GM23338 (cell line): Measurements from ENCODE around the gene NR1I2. TPM values are rescaled to one million over a fixed set of nuclear protein-coding genes. Genes with fewer than 3 reads are reported as not detected.

Experiments
- ATAC-seq: fragments of 200-7000 bp; cut with Tn5 transposase; 3 replicates; pipeline ENCODE4 v1.9.1; 2020
- DNase-seq: peaks from one replicate; pipeline ENCODE4 v3.0.0-alpha.2; 2015; ENCODE audit warnings: low spot score
- H2AFZ ChIP-seq: fragments of 200-600 bp; sonication (generic); 2 replicates; pipeline ENCODE4 v1.8.0; 2016; ENCODE audit warnings: antibody characterized with exemption, mild to moderate bottlenecking, moderate library complexity
- H3F3A ChIP-seq: fragments of 200-600 bp; sonication (generic); replicated peaks from 2 replicates; pipeline ENCODE4 v1.8.0; 2017; ENCODE audit warnings: antibody characterized with exemption, mixed run types, low read depth
- H3K27ac ChIP-seq: fragments of 200-600 bp; sonication (generic); 2 replicates; pipeline ENCODE4 v1.6.1; 2016; ENCODE audit warnings: low read depth
- H3K27me3 ChIP-seq: fragments of 200-600 bp; sonication (generic); 2 replicates; pipeline ENCODE4 v1.8.0; 2016; ENCODE audit warnings: mild to moderate bottlenecking, mixed run types, moderate library complexity; ENCODE audit not compliant: insufficient read depth
- H3K36me3 ChIP-seq: fragments of 200-600 bp; sonication (generic); 2 replicates; pipeline ENCODE4 v1.8.0; 2016; ENCODE audit warnings: mild to moderate bottlenecking; ENCODE audit not compliant: insufficient read depth
- H3K4me1 ChIP-seq: fragments of 200-600 bp; sonication (generic); 2 replicates; pipeline ENCODE4 v1.8.0; 2016; ENCODE audit warnings: mild to moderate bottlenecking, moderate library complexity; ENCODE audit not compliant: insufficient read depth
- H3K4me2 ChIP-seq: fragments of 200-600 bp; sonication (generic); 2 replicates; pipeline ENCODE4 v1.7.1; 2017; ENCODE audit warnings: mixed run types
- H3K4me3 ChIP-seq: fragments of 200-600 bp; sonication (generic); 2 replicates; pipeline ENCODE4 v1.6.1; 2016; ENCODE audit warnings: mixed run types
- H3K79me2 ChIP-seq: fragments of 200-600 bp; sonication (generic); replicated peaks from 2 replicates; pipeline ENCODE4 v1.8.0; 2017; ENCODE audit warnings: mild to moderate bottlenecking; ENCODE audit not compliant: insufficient read depth
- H3K9me2 ChIP-seq: fragments of 200-600 bp; sonication (generic); 2 replicates; pipeline ENCODE4 v1.8.0; 2017; ENCODE audit not compliant: insufficient read depth
- H4K20me1 ChIP-seq: fragments of 200-600 bp; sonication (generic); replicated peaks from 2 replicates; pipeline ENCODE4 v1.8.0; 2017; ENCODE audit warnings: mild to moderate bottlenecking; ENCODE audit not compliant: insufficient read depth
- H3K27ac Mint-ChIP-seq: 2 replicates; pipeline ENCODE4 v1.8.0; 2020; ENCODE audit warnings: inconsistent platforms, mild to moderate bottlenecking, moderate library complexity, mixed read lengths
- H3K27me3 Mint-ChIP-seq: 3 replicates; pipeline ENCODE4 v1.8.0; 2022; ENCODE audit warnings: low read depth, mild to moderate bottlenecking, moderate library complexity, mixed read lengths, inconsistent platforms; ENCODE audit not compliant: insufficient read depth, poor library complexity
- H3K36me3 Mint-ChIP-seq: 3 replicates; pipeline ENCODE4 v1.8.0; 2021; ENCODE audit warnings: low read depth, mild to moderate bottlenecking, inconsistent platforms, moderate library complexity, mixed read lengths
- H3K4me1 Mint-ChIP-seq: 3 replicates; pipeline ENCODE4 v1.8.0; 2020; ENCODE audit warnings: mild to moderate bottlenecking, inconsistent platforms, mixed read lengths
- H3K4me3 Mint-ChIP-seq: 3 replicates; pipeline ENCODE4 v1.8.0; 2021; ENCODE audit warnings: moderate library complexity, mild to moderate bottlenecking, inconsistent platforms, mixed read lengths
- H3K9me3 Mint-ChIP-seq: 3 replicates; pipeline ENCODE4 v1.8.0; 2020; ENCODE audit warnings: moderate library complexity, mild to moderate bottlenecking, inconsistent platforms, mixed read lengths
- CREB1 ChIP-seq: fragments of 250-450 bp; sonication (Bioruptor Pico); IDR thresholded peaks from 2 replicates; pipeline ENCODE4 v1.5.0; 2020; ENCODE audit warnings: low read depth, mild to moderate bottlenecking, moderate library complexity
- CTCF ChIP-seq, 2 experiments: fragments of 200-600 bp in 1 of 2; sonication (generic) in 1 of 2; conservative IDR thresholded peaks; 2 replicates each; pipeline versions ENCODE4 v1.5.1 to v1.6.1; 2016 to 2017; ENCODE audit warnings: antibody characterized with exemption in 2 of 2, low read depth in 2 of 2, mild to moderate bottlenecking in 2 of 2, moderate library complexity in 1 of 2
- EZH2 ChIP-seq: fragments of 200-600 bp; sonication (generic); IDR thresholded peaks from one replicate; pipeline ENCODE4 v1.8.0; 2017; ENCODE audit warnings: antibody characterized with exemption, mild to moderate bottlenecking, low read depth; ENCODE audit not compliant: unreplicated experiment
- EZH2phosphoT487 ChIP-seq: fragments of 200-600 bp; sonication (generic); IDR thresholded peaks from one replicate; pipeline ENCODE4 v1.8.1; 2018; ENCODE audit warnings: antibody characterized with exemption; ENCODE audit not compliant: unreplicated experiment
- JUNB ChIP-seq: IDR thresholded peaks from one replicate; pipeline ENCODE4 v1.6.1; 2016; ENCODE audit warnings: antibody characterized with exemption; ENCODE audit not compliant: unreplicated experiment
- NANOG ChIP-seq: IDR thresholded peaks from 2 replicates; pipeline ENCODE4 v1.6.1; 2016; ENCODE audit warnings: antibody characterized with exemption, borderline replicate concordance
- POLR2AphosphoS5 ChIP-seq: IDR thresholded peaks from 2 replicates; pipeline ENCODE4 v1.6.1; 2016; ENCODE audit warnings: antibody characterized with exemption, low read depth
- REST ChIP-seq: IDR thresholded peaks from one replicate; pipeline ENCODE4 v1.6.1; 2018; ENCODE audit warnings: antibody characterized with exemption; ENCODE audit not compliant: unreplicated experiment
- STAT1 ChIP-seq: IDR thresholded peaks from one replicate; pipeline ENCODE4 v1.6.1; 2016; ENCODE audit warnings: antibody characterized with exemption; ENCODE audit not compliant: unreplicated experiment
- ZNF114 ChIP-seq: fragments of 250-450 bp; sonication (Bioruptor Pico); IDR thresholded peaks from 2 replicates; pipeline ENCODE4 v1.5.0; 2020; ENCODE audit warnings: mild to moderate bottlenecking, moderate library complexity
- ZNF331 ChIP-seq: fragments of 250-450 bp; sonication (Bioruptor Pico); IDR thresholded peaks from 2 replicates; pipeline ENCODE4 v1.5.0; 2020; ENCODE audit warnings: low read depth, mild to moderate bottlenecking, moderate library complexity
- ZNF462 ChIP-seq: fragments of 250-450 bp; sonication (Bioruptor Pico); IDR thresholded peaks from 2 replicates; pipeline ENCODE4 v1.5.0; 2020; ENCODE audit warnings: mild to moderate bottlenecking, moderate library complexity
- polyA plus RNA-seq: library from polyadenylated mRNA; unstranded; fragments of >200 nt; fragmentation: Nextera tagmentation; extraction: Ambion mirVana; gene quantifications from 2 replicates; pipeline ENCODE4 v1.2.1, GENCODE V29; 2016
- total RNA-seq: library from RNA; depleted of rRNA; stranded (reverse); fragments of >200 nt; shearing (Covaris generic); gene quantifications from 2 replicates; pipeline ENCODE4 v1.2.3, GENCODE V29; 2014
- TF ChIP-seq, protein P1 (sequence below): IDR thresholded peaks from 2 replicates; pipeline ENCODE4 v1.6.1; 2016; ENCODE audit warnings: antibody characterized with exemption

Gene NR1I2
- total and polyA plus RNA-seq, 2 experiments from 2014 or later, result 0.89 to 4.4 TPM

GRCh38 chr3:119790369-119790768, 8.5 kb downstream of the NR1I2 start (continued):
- no peak for TF ChIP-seq CREB1 (CRISPR knock-in tag)
- no peak for TF ChIP-seq ZNF462 (CRISPR knock-in tag)
- TF ChIP-seq EZH2phosphoT487, result no peak
- TF ChIP-seq EZH2, result no peak
- TF ChIP-seq ZNF331 (CRISPR knock-in tag), result no peak
- no peak for TF ChIP-seq STAT1

DNA sequence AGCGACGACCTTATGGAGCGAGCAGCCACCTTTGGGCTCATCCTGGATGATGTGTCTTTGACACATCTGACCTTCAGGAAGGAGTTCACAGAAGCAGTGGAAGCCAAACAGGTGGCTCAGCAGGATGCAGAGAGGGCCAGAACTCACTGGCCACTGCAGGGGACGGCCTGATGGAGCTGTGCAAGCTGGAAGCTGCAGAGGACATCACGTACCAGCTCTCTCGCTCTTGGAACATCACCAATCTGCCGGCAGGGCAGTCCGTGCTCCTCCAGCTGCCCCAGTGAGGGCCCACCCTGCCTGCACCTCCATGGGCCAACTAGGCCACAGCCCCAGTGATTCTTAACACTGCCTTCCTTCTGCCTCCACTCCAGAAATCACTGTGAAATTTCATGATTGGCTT, 10.4 kb downstream of the NR1I2 start:
- Mint-ChIP-seq H3K4me3 (no peak overlapping the region), H3K9me3 (no peaks in the 10 kb centered on the region), H3K27ac (no peak overlapping the region), H3K36me3 (no peaks in the 10 kb centered on the region), H3K27me3 (peaks cover 5% of the 10 kb centered on the region), H3K4me1 (peaks cover 11% of the 10 kb centered on the region)
- no peak for TF ChIP-seq ZNF331 (CRISPR knock-in tag)
- TF ChIP-seq NANOG, result no peak
- TF ChIP-seq CTCF (conservative IDR thresholded peaks at IDR 0.05; ENCODE audit: low read depth in 2 of 2), result no peak
- TF ChIP-seq EZH2phosphoT487, result no peak
- TF ChIP-seq POLR2AphosphoS5, result no peak
- TF ChIP-seq, protein P1, sequence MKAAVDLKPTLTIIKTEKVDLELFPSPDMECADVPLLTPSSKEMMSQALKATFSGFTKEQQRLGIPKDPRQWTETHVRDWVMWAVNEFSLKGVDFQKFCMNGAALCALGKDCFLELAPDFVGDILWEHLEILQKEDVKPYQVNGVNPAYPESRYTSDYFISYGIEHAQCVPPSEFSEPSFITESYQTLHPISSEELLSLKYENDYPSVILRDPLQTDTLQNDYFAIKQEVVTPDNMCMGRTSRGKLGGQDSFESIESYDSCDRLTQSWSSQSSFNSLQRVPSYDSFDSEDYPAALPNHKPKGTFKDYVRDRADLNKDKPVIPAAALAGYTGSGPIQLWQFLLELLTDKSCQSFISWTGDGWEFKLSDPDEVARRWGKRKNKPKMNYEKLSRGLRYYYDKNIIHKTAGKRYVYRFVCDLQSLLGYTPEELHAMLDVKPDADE, result no peak
- TF ChIP-seq ZNF114 (CRISPR knock-in tag), result no peak
- no peak for TF ChIP-seq EZH2
- no peak for TF ChIP-seq REST
- no peak for TF ChIP-seq JUNB
- Histone ChIP-seq H3K4me2 (no peak overlapping the region), H3K9me2 (0 out of 2 replicates have a peak, but pooled peaks cover 7% of the 10 kb centered on the region), H3K36me3 (no peaks in the 10 kb centered on the region), H3K79me2 (no peaks in the 10 kb centered on the region), H3F3A (no peaks in the 10 kb centered on the region), H3K4me3 (no peak overlapping the region), H2AFZ (no peak overlapping the region), H3K4me1 (peaks cover 9% of the 10 kb centered on the region; the same call in 1 of the 2 replicates), H3K27ac (no peak overlapping the region), H3K27me3 (no peaks in the 10 kb centered on the region), H4K20me1 (no peaks in the 10 kb centered on the region)
- DNase-seq (no peak), ATAC-seq (no peak)
